IMR-90 (cell line): ENCODE measurements around the gene C1QL4.

Source experiments
- CEBPB ChIP-seq: IDR thresholded peaks from 2 replicates; pipeline ENCODE4 v1.6.1; 2012; ENCODE audit warnings: low read depth, low read length, improper control_type of control experiment
- MAFK ChIP-seq: IDR thresholded peaks from 2 replicates; pipeline ENCODE4 v1.6.1; 2012; ENCODE audit warnings: low read depth, low read length, improper control_type of control experiment
- MXI1 ChIP-seq: IDR thresholded peaks from 2 replicates; pipeline ENCODE4 v1.6.1; 2012; ENCODE audit warnings: low read depth, mild to moderate bottlenecking, low read length, moderate library complexity, borderline replicate concordance
- NFE2L2 ChIP-seq: fragments of 150-350 bp; IDR thresholded peaks from 2 replicates; pipeline ENCODE4 v1.6.1; 2016; ENCODE audit warnings: low read depth, mild to moderate bottlenecking, low read length
- POLR2A ChIP-seq: IDR thresholded peaks from 2 replicates; pipeline ENCODE4 v1.6.1; 2012; ENCODE audit warnings: mild to moderate bottlenecking, low read depth, low read length
- TF ChIP-seq, protein P1 (sequence below): conservative IDR thresholded peaks from 2 replicates; pipeline ENCODE4 v1.5.1; 2012; ENCODE audit warnings: mild to moderate bottlenecking, low read depth, low read length, improper control_type of control experiment

DNA sequence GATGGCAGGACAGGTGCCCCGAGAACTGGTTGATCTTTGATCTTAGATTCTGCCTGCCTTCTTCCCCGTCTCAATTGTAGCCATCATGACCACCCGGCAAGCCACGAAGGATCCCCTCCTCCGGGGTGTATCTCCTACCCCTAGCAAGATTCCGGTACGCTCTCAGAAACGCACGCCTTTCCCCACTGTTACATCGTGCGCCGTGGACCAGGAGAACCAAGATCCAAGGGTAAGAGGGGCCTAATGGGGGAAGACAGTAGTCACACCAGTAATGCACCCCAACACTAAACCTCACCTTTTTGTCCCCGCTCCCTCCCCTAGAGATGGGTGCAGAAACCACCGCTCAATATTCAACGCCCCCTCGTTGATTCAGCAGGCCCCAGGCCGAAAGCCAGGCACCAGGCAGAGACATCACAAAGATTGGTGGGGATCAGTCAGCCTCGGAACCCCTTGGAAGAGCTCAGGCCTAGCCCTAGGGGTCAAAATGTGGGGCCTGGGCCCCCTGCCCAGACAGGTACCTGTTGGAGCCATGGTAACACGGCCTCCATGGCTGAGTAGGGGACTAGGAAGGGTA is 13.4 kb downstream of the C1QL4 start:
- TF ChIP-seq, protein P1, sequence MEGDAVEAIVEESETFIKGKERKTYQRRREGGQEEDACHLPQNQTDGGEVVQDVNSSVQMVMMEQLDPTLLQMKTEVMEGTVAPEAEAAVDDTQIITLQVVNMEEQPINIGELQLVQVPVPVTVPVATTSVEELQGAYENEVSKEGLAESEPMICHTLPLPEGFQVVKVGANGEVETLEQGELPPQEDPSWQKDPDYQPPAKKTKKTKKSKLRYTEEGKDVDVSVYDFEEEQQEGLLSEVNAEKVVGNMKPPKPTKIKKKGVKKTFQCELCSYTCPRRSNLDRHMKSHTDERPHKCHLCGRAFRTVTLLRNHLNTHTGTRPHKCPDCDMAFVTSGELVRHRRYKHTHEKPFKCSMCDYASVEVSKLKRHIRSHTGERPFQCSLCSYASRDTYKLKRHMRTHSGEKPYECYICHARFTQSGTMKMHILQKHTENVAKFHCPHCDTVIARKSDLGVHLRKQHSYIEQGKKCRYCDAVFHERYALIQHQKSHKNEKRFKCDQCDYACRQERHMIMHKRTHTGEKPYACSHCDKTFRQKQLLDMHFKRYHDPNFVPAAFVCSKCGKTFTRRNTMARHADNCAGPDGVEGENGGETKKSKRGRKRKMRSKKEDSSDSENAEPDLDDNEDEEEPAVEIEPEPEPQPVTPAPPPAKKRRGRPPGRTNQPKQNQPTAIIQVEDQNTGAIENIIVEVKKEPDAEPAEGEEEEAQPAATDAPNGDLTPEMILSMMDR, result no peak
- TF ChIP-seq MXI1 (no peak), POLR2A (no peak), CEBPB (no peak), MAFK (no peak), NFE2L2 (no peak)
